ENCODE measurements around the gene MED22. TPM values are rescaled to one million over a fixed set of nuclear protein-coding genes. Genes with fewer than 3 reads are reported as not detected.

Gene MED22
- total and polyA plus RNA-seq, 4 donors = 11.4 to 32.0 (median 20.1) TPM

GRCh38 chr9:133390713-133391112, 42.8 kb upstream of the MED22 start:
- no peaks in the 10 kb centered on the region for H3K4me1 ChIP-seq (ENCODE audit: control insufficient read depth in 5 of 5, insufficient read depth in 5 of 5, low read length in 5 of 5)
- ATAC-seq (ENCODE audit: insufficient read depth, low FRiP score) (no peak), DNase-seq (no peak)
- WGBS, 2 donors = 79 to 80% methylated on average over 7 of the region's 7 CpGs
- H3K4me3 ChIP-seq = no peak overlapping the region
- H3K9ac ChIP-seq (ENCODE audit: insufficient read depth in 1 of 2, low read length in 2 of 2) = no peak overlapping the region
- TF ChIP-seq CTCF (IDR thresholded peaks at IDR 0.05; ENCODE audit: control extremely low read depth, extremely low read depth) = no peak
- peaks cover 0 to 4% (median 0%) of the 10 kb centered on the region in 3 donors for H3K27me3 ChIP-seq (ENCODE audit: control insufficient read depth in 3 of 3, insufficient read depth in 3 of 3, low read length in 2 of 3)
- no peaks in the 10 kb centered on the region for H3K36me3 ChIP-seq (ENCODE audit: control insufficient read depth in 4 of 4, insufficient read depth in 4 of 4, low read length in 4 of 4)
- H3K27ac ChIP-seq (ENCODE audit: low read depth in 1 of 2, low read length in 1 of 2) = no peak overlapping the region
- H3K9me3 ChIP-seq (ENCODE audit: control insufficient read depth in 4 of 4, insufficient read depth in 3 of 4, low read length in 3 of 4) = no peaks in the 10 kb centered on the region

GRCh38 chr9:133389562-133389961, 41.6 kb upstream of the MED22 start:
- Histone ChIP-seq H3K27ac (ENCODE audit: low read depth in 1 of 2, low read length in 1 of 2) (no peak overlapping the region), H3K9ac (ENCODE audit: insufficient read depth in 1 of 2, low read length in 2 of 2) (no peak overlapping the region), H3K36me3 (ENCODE audit: control insufficient read depth in 4 of 4, insufficient read depth in 4 of 4, low read length in 4 of 4) (no peaks in the 10 kb centered on the region), H3K4me3 (no peak overlapping the region), H3K9me3 (ENCODE audit: control insufficient read depth in 4 of 4, insufficient read depth in 3 of 4, low read length in 3 of 4) (no peaks in the 10 kb centered on the region), H3K4me1 (ENCODE audit: control insufficient read depth in 5 of 5, insufficient read depth in 5 of 5, low read length in 5 of 5) (no peaks in the 10 kb centered on the region), H3K27me3 (ENCODE audit: control insufficient read depth in 3 of 3, insufficient read depth in 3 of 3, low read length in 2 of 3) (peaks cover 0 to 4% (median 0%) of the 10 kb centered on the region in 3 donors)
- TF ChIP-seq CTCF (IDR thresholded peaks at IDR 0.05; ENCODE audit: control extremely low read depth, extremely low read depth) = no peak
- ATAC-seq (ENCODE audit: insufficient read depth, low FRiP score) = no peak
- DNase-seq = no peak
- WGBS, 2 donors = 87% methylated on average over 13 of the region's 13 CpGs

GRCh38 chr9:133389025-133389557, 41.2 kb upstream of the MED22 start:
- no peak overlapping the region for H3K27ac ChIP-seq (ENCODE audit: low read depth in 1 of 2, low read length in 1 of 2)
- H3K36me3 ChIP-seq (ENCODE audit: control insufficient read depth in 4 of 4, insufficient read depth in 4 of 4, low read length in 4 of 4) = no peaks in the 10 kb centered on the region
- ATAC-seq (ENCODE audit: insufficient read depth, low FRiP score) (no peak), DNase-seq (no peak)
- TF ChIP-seq CTCF (IDR thresholded peaks at IDR 0.05; ENCODE audit: control extremely low read depth, extremely low read depth) = no peak
- no peaks in the 10 kb centered on the region for H3K4me1 ChIP-seq (ENCODE audit: control insufficient read depth in 5 of 5, insufficient read depth in 5 of 5, low read length in 5 of 5)
- H3K9me3 ChIP-seq (ENCODE audit: control insufficient read depth in 4 of 4, insufficient read depth in 3 of 4, low read length in 3 of 4) = no peaks in the 10 kb centered on the region
- no peak overlapping the region for H3K4me3 ChIP-seq
- H3K9ac ChIP-seq (ENCODE audit: insufficient read depth in 1 of 2, low read length in 2 of 2) = no peak overlapping the region
- peaks cover 0 to 1% (median 0%) of the 10 kb centered on the region in 3 donors for H3K27me3 ChIP-seq (ENCODE audit: control insufficient read depth in 3 of 3, insufficient read depth in 3 of 3, low read length in 2 of 3)
- WGBS, 2 donors = 98 to 99% methylated on average over 12 of the region's 12 CpGs

GRCh38 chr9:133387680-133388079, 39.7 kb upstream of the MED22 start:
- WGBS, 2 donors = 81 to 89% methylated on average over 9 of the region's 9 CpGs
- no peak for DNase-seq
- H3K9ac ChIP-seq (ENCODE audit: insufficient read depth in 1 of 2, low read length in 2 of 2) = no peak overlapping the region

More at GRCh38 chr9:133387680-133388079, 39.7 kb upstream of the MED22 start:
- Histone ChIP-seq H3K4me1 (ENCODE audit: control insufficient read depth in 5 of 5, insufficient read depth in 5 of 5, low read length in 5 of 5) (no peaks in the 10 kb centered on the region), H3K36me3 (ENCODE audit: control insufficient read depth in 4 of 4, insufficient read depth in 4 of 4, low read length in 4 of 4) (no peaks in the 10 kb centered on the region), H3K27me3 (ENCODE audit: control insufficient read depth in 3 of 3, insufficient read depth in 3 of 3, low read length in 2 of 3) (no peaks in the 10 kb centered on the region), H3K9me3 (ENCODE audit: control insufficient read depth in 4 of 4, insufficient read depth in 3 of 4, low read length in 3 of 4) (no peaks in the 10 kb centered on the region), H3K27ac (ENCODE audit: low read depth in 1 of 2, low read length in 1 of 2) (no peak overlapping the region), H3K4me3 (no peak overlapping the region)
- no peak for TF ChIP-seq CTCF (IDR thresholded peaks at IDR 0.05; ENCODE audit: control extremely low read depth, extremely low read depth)
- ATAC-seq (ENCODE audit: insufficient read depth, low FRiP score) = no peak
